ENCODE data around the gene ZNF202.

GRCh38 chr11:123674297-123674696 is 67.2 kb downstream of the ZNF202 start:
- TF ChIP-seq CTCF (IDR thresholded peaks at IDR 0.05; ENCODE audit: low read length): no peak
- no peak for TF ChIP-seq EZH2phosphoT487 (IDR thresholded peaks at IDR 0.05; ENCODE audit: low read length)

Data from MM.1S (cell line).